ENCODE results near the gene RNF208. TPM values are rescaled to one million over a fixed set of nuclear protein-coding genes. Genes with fewer than 3 reads are reported as not detected.
A peak's percentile ranks its signal among the peaks of the same experiment; 100 is the strongest.

The RNF208 gene
- polyA plus RNA-seq, 2 of the 4 experiments (the other 2 are of a cell fraction), result 0.06 to 1.7 TPM

- ATAC-seq (no peak), FAIRE-seq (no peak), DNase-seq (ENCODE audit: low read depth in 1 of 2, low spot score in 1 of 2) (no peak)
- no peak for TF ChIP-seq HMGXB4 (CRISPR knock-in tag; IDR thresholded peaks at IDR 0.05; ENCODE audit: borderline replicate concordance)
- no peak for TF ChIP-seq ATOH8 (CRISPR knock-in tag; IDR thresholded peaks at IDR 0.05; ENCODE audit: low read depth)
- TF ChIP-seq PHF8 (IDR thresholded peaks at IDR 0.05; ENCODE audit: borderline replicate concordance, low read depth), result no peak
- no peak for TF ChIP-seq E2F6 (IDR thresholded peaks at IDR 0.05; ENCODE audit: borderline replicate concordance, low read depth)
- no peak for TF ChIP-seq TP53 (CRISPR knock-in tag; IDR thresholded peaks at IDR 0.05)
- TF ChIP-seq HOXA7 (CRISPR knock-in tag; IDR thresholded peaks at IDR 0.05), result no peak
- TF ChIP-seq HEYL (CRISPR knock-in tag; IDR thresholded peaks at IDR 0.05), result no peak
- TF ChIP-seq ELK1 (IDR thresholded peaks at IDR 0.05; ENCODE audit: low read depth, low read length), result no peak
- Histone ChIP-seq H3K27ac (no peak overlapping the region), H3K4me2 (peak overlapping the region; percentile 97), H3K4me3 (no peak overlapping the region), H3K9me3 (no peaks in the 10 kb centered on the region), H3K4me1 (peaks cover 47% of the 10 kb centered on the region)
- 80% methylated on average over 4 of the region's 11 CpGs for WGBS (ENCODE audit: missing lambda C conversion rate)
- CTCF ChIA-PET, result interaction anchor here (0.9 to 5.3 kb wide), 13 partner anchors 10 to 131 kb away, joined by 3 to 32 read pairs (median 4); partner anchors contain the start of genes ANAPC2, LRRC26, RNF224 and SLC34A3
- POLR2A ChIA-PET, result interaction anchor here (1.5 kb wide), 1 partner anchor 10 kb away, joined by 11 read pairs; the partner anchor contains the start of genes ANAPC2 and SSNA1
Measured at GRCh38 chr9:137198902-137199283, 23.1 kb downstream of the RNF208 start.

- 85% methylated on average over 11 of the region's 19 CpGs for WGBS (ENCODE audit: missing lambda C conversion rate)
- Histone ChIP-seq H3K4me1 (peaks cover 45% of the 10 kb centered on the region), H3K4me3 (no peak overlapping the region), H3K4me2 (peak overlapping the region; percentile 97; the same call in 2 of the 3 replicates), H3K27ac (no peak overlapping the region), H3K9me3 (no peaks in the 10 kb centered on the region)
- DNase-seq (ENCODE audit: low read depth in 1 of 2, low spot score in 1 of 2), result no peak
- FAIRE-seq, result no peak
- ChIA-PET POLR2A (interaction anchor here (0.6 to 1.5 kb wide), 2 partner anchors 9 to 655 kb away, joined by 3 to 11 read pairs; partner anchors contain the start of genes ANAPC2 and SSNA1), CTCF (interaction anchor here (1.0 to 5.3 kb wide), 12 partner anchors 9 to 131 kb away, joined by 3 to 32 read pairs (median 4); partner anchors contain the start of genes ANAPC2, CYSRT1, LRRC26 and RNF224)
- TF ChIP-seq JUNB (IDR thresholded peaks at IDR 0.05), result no peak
- no peak for TF ChIP-seq NFE2L2 (conservative IDR thresholded peaks at IDR 0.05; ENCODE audit: low read length)
- no peak for TF ChIP-seq BHLHE40 (IDR thresholded peaks at IDR 0.05; ENCODE audit: low read depth, low read length)
- TF ChIP-seq SMC3 (IDR thresholded peaks at IDR 0.05), result no peak
- TF ChIP-seq HMGXB4 (CRISPR knock-in tag; IDR thresholded peaks at IDR 0.05; ENCODE audit: borderline replicate concordance), result no peak
- no peak for TF ChIP-seq NR3C1 (IDR thresholded peaks at IDR 0.05)
- ATAC-seq, result no peak
Measured at GRCh38 chr9:137198051-137198901, 23.8 kb downstream of the RNF208 start.
